ENCODE measurements around the gene EPHB1.

EPHB1 gene

DNA sequence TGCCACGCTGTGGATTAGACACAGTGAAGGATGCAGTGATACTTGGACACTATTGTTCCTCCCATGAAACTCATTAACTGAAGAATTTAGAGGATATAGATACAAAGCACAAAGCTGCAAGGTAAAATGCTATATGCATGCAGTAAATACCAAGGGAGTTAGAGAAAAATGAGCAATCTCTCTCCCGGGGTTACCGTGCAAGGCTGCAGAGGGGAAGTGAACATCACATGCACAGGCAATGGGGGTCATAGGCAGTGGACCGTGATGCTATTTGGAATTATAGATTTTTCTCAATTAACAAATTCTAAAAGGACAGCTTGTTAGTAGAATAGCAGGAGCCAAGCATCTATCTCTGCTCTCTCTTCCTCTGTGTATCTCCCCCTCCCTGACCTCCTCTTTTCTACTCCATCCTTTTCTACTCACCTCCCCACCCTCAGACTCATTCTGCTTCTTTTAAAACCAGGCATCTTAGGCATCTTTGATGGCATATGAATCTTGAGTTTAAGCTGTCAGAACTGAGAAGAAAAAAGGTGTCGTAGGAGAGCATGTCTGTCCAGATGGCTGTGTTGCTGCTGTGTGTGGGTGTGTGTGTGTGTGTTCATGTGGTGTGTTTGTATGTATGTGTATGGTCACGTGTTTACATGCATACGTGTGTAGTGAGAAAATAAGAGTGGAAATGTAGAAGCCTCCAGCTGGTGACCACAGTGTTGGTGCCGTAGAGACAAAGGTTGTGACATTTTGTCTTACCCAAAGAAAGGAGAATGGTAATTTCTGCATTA is 339.0 kb downstream of the EPHB1 start:
- DNase-seq (ENCODE audit: low read depth) = no peak

DNA sequence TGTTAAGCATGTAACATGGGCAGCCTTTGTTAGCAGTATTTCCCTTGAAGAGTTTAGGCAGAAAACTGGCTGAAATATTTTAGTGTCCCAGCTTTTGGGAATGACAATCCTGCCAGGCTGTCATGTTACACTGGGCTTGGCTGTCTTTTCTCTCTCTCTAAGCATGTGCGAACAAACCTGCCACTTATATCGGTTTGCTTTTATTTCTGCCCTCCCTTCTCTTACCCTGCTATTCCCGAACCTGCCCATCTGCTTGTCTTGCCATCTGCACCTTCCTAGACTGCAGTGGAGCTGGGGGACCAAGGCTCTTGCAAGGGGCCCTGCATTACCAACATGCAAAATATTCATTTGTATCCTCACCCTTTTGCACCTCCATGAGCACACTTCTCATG is 339.6 kb downstream of the EPHB1 start:
- DNase-seq (ENCODE audit: low read depth) = no peak

DNA sequence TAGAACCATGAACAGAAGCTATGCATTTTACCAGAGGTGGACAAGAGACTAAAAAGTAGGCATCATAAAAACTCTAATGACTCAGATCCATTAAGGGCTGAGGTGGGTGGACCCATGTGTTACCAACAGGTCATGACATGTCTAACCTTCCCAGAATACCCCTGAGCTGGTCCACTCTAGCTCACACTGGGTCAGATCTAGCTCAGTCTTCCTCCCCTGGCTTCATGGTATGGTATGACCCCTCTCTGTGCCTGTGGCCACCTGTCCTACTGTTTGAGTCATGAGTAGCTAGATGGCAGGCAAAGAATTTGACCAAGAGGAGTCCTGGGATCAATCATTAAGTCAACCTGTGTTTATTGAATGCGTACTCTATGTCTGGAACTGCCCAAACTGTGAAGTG is 340.4 kb downstream of the EPHB1 start:
- DNase-seq (ENCODE audit: low read depth) = no peak

DNA sequence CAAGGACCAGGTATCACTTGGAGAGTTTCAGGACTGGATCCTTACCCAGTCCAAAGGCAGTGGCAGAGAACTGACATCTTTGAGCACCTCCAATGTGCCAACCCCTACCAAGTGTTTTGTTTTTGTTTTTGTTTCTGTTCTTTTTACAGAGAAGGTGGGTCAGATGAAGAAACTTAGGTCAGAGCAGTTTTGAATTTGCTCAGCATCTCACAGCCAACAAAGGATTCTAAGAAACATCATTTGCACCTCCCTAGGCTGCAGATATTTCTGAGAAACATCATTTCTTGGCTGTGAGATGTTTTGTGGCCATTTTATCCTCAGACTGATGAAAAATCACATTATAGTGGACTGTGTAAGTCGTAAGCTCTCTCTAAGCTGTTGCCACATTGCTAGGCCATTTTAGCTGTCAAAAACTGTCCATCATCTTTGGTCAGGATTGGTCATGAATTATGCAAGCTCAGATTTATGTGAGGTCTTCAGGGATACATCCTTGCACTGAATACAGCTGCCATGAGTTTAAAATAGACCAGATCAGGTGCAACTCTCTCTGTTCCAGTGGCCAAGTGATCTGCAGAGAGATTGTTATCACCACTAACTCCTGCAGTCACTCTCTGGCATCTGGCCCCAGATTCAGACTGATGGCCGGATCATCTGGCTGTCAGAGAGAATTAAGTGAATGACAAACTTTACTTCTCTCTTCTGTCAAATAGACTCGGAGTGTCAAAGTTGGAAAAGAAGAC is 341.5 kb downstream of the EPHB1 start:
- DNase-seq (ENCODE audit: low read depth) = no peak

DNA sequence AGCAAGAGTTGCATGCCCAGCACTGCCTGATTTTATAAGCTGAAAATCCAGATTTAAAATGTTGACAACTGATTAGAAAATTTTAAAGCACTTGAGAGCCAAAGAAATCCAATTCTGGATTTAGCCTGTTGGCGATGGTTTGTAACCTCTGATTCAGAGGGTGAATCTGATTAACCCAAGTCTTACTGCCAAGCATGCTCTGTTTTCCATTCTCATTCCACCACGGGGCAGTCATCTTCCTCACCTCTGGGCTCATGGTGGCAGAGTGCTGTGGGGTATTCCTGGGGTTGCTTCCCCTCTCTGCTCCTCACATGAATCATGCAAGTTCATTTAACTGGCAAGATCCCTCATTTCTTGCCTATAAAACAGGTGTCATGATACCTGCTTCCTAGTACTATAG is 342.2 kb downstream of the EPHB1 start:
- DNase-seq (ENCODE audit: low read depth) = no peak

DNA sequence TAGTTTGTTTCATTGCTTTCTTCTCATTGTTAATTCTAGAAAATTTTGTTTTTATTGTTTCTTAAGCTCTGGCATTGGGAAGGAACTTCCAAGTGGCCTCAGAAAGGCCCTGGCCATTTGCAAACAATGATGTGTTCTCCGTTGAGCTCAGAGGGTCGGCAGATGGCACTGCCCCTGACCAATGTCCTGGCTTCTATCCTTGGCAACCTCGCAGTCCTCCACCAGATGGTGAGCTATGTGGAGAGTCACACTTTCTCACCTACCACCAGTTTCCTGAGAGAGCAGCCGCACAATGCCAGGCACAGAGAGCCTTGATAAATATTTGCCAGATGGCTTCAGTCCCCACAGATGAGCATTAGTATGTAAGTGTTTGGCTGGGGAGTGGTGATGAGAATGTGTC is 343.7 kb downstream of the EPHB1 start:
- no peak for DNase-seq (ENCODE audit: low read depth)

DNA sequence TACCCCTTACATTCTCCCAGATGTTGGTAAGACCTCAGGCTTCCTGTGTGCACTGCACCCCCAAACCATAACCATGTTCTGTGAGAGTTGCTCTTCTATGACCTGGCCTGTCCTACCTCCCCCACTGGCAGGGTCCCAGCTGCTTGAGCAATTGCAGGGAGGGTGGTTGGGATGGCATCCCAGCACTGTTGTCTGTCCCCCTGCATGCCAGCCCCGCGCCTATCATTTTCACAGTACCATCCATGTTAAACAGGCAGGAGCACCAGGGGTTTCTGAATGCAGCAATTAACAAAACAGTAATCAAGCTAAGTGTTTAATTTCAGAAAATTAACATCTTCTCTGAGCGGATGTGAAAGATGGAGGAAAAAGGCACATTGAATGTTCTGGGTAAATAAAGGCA is 345.5 kb downstream of the EPHB1 start:
- DNase-seq (ENCODE audit: low read depth) = no peak

DNA sequence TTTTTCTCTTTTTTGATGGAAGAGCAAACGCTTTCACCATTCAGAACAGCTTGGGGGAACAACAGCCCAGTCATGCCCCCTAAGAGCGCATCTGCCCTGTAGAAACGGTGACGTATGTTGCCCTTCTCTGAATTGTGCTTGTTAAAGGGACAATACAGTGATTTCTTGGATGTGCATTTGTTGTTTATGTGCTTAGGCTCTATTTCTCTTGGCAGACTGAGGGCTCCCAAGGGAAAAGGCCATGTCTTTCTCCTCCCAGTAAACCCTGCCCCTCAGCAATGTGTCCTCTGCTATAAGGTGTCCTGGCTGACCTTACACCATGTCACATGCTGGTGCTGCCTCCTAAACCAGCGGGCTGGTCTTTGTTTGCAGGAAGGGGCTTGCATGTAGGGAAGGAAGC is 346.1 kb downstream of the EPHB1 start:
- no peak for DNase-seq (ENCODE audit: low read depth)

DNA sequence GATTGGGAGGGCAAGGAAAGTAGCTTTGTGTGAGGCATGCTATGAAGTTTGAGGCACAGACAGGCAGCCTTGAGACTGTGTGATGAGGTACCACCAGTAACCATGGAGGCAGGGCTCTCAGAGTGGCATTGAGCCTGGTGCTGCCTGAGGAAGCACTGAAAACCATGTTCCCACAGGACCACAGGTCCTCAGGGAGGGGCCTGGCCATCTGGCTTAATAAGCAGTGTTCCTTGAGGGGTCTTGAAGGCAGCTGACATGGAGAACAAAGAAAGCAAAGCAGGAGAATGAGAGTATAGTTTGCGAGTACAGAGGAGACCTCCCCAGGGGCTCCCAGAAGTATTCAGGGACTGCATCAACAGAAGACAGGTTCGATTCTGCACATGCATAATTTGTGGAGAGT is 346.6 kb downstream of the EPHB1 start:
- DNase-seq (ENCODE audit: low read depth) = no peak

DNA sequence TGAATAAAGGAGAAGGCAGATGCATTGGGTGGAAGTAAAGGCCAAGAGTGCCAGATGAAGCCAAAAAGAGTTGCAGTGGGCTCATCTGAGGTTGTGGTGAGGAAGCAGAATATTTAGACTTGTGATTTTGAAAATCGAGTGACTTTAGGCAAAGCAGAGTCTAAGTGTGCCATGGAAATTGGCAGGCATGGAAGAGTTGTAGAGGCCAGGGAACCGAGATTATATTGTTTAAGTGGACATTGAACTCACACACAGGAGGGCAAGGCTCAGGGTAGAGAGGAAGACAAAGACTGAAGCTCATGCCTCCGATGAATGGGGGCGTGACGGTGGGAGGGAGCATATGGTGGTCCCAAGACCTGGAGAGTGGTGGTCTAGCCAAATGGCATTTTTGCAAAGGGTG is 347.5 kb downstream of the EPHB1 start:
- no peak for DNase-seq (ENCODE audit: low read depth)

DNA sequence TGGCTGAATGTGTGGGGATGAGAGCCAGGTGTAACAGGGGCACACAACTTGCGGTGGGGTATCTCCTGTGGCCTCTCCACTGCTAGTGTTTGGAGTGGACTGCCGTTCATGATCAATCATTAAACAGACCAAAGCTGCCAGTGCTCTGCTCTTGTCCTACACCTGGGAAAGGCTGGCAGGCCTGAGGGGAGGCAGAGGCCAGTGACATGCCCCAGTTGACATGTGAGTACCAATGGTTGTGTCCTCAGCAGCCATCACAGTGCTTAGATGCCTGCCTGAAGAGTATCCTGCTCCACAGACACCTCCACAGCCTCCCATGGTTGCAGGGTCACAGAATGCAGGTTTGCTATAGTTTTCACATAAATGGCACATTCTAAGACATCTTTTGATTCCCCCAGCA is 348.4 kb downstream of the EPHB1 start:
- DNase-seq (ENCODE audit: low read depth) = no peak

DNA sequence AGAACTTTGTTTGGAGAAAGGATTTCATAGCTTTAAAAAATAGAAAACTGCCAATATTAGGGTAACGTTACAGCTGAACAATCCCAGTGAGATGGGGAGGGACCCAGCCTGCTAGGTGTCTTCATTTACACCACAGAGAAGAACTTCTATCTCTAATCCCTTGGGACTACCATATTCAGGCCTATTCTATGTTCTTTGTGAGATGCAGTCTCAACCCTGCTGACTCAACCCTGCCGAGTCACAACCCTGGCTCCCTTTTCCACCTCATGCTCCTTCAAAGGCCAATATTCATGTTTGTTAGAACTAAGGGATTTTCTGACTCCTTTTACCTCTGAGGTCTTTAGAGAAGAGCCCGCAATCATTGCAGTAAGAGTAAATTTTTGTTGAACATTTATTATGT is 350.5 kb downstream of the EPHB1 start:
- DNase-seq (ENCODE audit: low read depth) = no peak

DNA sequence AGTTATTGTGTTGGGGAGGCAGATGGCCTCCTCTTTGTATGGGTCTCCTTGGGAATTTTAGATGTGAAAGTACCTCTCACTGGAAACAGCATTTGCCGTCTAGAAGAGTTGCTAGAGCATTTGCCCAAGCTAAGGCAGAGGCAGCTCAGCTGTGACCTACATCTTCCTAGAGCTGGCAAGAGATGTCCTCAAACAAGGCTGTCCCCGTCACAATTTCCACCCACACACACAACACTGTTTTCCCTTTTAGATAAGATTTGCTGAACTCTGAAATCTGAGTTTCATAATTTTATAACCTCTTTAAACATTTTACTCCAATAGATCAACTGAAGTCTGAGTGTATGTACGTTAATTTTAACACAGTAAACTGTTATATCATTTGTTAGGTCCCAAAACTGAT is 352.6 kb downstream of the EPHB1 start:
- DNase-seq (ENCODE audit: low read depth) = no peak

DNA sequence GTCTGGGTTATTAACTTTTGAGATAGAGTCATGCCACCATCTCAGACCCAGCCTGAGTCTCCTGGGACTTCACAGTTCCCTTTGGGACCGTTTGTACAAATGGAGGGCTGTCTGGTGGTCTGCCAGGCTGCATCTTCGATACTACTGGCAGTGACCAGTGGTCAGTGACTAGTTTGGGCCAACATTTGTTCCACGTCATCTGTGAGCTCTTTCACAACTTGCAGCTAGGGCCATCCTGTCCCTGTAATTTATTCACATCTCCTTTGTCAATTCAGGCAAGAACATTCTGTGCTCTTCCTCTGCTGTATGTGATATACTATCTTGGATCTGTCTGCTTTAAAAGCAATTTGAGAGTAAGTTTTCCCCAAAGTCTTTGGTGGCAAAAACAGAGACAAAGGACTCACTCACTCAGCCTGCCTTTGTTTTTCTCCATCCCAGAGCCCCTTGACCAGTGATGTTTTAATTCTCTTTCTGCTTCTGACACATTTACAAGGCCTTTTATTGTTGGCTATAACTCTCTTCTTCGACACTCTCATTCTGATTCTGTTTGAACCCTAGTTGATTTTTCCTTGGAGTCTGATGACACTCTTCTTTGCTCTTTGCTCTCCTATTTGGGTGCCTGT is 353.4 kb downstream of the EPHB1 start:
- no peak for DNase-seq (ENCODE audit: low read depth)

DNA sequence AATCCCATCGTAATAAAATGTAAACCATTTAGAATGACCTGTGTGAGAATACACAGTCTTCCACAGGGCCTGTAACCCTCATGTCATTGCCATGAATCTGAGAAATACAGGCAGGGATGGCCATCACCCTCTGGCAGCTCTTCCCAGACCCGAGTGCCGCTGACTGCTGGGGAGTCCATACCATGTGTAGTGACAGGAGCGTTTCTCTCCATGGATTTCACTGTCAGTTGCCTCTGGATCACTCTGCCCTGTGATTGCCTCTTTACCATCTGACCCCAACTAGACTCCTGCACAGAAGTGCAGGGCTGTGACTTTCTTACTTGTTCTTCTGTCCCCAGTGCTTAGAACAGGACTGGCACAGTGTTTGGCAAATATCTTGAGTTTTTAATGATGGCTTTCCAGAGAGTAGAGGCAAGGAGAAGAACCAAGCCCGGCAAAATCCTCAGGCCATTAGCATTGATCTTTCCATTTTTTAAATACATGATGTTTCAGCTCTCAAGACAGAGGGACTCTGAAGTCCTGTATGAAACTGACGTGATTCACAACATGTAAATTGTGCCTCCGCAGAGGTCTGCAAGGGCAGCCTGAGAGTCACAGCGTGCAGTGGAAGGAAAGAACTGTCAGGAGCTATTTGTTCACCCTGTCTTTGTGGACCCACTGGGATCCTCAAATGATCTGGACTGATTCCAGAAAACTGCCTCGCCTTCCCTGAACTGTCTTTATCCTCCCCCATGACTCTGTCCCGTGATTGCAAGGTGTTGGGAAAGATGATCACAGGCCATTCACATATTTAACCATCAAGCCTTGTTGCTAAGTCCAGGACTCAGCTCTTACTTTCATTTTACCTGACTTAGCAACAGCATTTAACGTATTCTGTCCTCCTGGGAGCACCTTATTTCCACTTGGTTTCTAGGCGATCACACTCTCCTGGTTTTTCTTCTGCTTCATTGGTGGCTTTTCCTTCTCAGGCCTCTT is 354.9 kb downstream of the EPHB1 start:
- no peak for DNase-seq (ENCODE audit: low read depth)

DNA sequence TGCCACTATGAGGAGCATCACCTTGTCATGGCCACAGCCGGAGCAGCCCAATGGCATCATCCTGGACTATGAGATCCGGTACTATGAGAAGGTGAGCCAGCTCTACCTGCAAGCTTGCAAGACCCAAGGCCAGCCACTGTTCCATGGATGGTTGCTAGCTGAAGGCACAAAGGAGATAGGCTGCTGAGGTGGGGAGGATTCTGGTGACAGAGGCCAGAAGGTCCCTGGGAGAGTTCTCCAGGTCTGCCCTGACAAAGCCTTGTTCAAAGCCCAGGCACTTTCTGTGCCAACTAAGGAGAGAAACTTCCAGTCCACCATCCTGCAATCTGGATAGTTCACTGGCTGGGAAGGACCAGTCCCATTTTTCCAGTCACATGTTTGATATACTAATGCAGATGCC is 359.1 kb downstream of the EPHB1 start:
- no peak for DNase-seq (ENCODE audit: low read depth)

DNA sequence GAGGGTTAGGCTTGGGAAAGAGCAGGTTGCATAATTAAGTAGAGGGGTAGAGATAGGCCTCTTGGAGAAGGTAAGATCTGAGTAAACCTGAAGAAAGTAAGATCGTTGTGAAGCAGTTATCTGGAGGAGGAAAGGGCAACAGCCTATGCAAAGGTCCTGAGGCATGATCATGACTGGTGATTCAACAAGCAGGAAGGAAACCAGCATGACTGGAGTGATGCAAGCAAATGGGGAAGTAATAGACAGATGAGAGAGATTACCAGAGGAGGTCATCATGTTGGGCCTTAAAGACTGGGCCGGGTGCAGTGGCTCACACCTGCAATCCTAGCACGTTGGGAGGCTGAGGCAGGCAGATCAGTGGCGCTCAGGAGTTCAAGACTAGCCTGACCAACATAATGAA is 360.2 kb downstream of the EPHB1 start:
- DNase-seq (ENCODE audit: low read depth) = no peak

DNA sequence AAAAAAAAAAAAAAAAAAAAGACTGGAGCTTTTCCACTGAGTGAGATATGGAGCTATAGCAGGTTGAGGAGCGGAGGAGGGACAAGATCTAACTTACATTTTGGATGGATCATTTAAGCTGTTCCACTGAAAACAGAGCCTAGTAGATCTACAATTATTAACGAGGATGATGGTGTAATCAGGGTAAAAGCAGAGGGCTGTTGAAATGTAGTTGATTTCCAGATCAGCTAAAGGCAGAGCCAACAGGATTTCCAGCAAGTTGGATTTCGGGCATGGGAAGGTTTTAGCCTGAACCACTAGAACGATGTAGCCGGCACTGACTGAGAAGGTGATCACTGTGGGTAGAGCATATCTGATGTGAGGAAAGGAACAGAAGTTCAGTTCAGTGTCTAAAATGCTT is 360.7 kb downstream of the EPHB1 start:
- no peak for DNase-seq (ENCODE audit: low read depth)

DNA sequence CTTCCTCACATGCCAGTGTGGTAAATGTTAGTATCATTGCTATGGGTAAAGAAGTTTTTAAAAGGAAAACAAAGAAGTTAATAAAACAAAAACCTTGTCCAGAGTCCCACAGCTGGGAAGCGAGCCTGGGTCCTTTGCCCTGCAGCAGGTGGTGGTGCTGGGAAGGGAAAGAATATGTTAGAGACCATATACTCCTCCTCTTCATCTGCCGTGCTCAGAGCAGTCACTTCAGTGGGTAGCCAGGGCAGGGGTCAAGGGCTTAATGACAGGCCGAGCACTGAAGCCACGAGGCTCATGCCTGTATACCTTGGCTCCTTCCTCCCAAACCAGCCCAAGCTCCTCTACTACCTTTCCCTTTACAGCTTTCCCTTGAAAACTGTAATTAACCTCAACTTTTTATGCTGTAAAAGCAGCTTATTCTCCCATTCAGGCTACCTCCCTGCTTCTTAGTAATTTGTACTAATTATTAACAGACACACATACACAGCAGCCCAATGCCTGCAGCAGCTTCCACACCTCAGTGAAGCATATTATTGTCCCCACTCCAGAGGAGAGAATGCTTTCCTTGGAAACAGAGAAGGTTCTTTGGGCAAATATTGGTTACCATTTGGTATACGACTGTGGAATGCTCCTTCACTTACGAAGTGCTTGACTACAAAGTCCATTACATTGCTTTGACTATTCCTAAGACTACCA is 362.1 kb downstream of the EPHB1 start:
- no peak for DNase-seq (ENCODE audit: low read depth)

DNA sequence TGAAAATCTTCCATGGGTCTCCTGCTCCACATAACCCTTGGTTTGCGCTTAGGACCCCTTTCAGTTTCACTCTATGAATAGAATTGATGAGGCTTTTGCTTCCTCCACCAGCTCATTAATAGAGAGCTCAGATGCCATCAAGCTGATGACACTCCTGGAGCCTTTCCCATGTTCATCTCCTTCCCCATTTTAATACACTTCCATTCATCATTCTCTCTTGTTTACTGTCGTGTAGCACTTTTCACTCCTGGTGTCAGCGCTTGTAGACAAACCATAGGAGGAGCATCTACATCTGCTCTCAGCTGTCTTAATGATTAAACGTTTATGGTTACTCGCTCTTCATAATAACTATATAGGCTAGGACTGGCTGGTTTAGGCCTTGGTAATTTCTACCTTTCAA is 363.5 kb downstream of the EPHB1 start:
- DNase-seq (ENCODE audit: low read depth) = no peak

DNA sequence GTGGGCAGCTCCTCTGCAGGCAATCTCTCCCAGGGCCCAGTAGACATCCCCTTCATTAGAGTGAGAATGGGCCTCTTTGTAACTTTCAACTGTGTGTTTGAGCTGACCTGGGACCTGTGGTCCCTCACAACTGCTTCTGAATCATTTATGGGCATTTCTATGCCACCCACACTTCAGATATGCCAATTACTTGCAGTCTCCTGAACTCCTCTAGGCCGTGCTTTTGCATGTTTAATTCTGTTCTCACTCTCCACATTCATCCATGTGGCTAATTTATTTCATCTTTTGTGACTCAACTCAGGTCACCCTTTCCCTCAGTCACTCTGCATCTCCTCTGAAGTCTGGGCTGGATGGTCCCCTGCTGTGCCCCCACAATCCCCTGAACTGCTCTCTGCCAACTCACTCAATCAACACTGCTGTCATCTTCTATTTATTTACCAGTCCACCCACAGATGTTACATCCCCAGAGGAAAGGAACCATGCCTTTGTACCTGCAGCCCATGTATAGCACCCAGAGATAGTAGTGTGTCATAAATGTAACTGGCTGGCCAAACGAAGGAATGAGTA is 364.7 kb downstream of the EPHB1 start:
- DNase-seq (ENCODE audit: low read depth) = no peak

All from activated T-cell treated with anti-CD3 and anti-CD28 coated beads for 24 hours (primary cell).